T-helper 2 cell treated with Interferon-gamma antibody and Interleukin-4, amounts not matched to agents 100 ng/mL and 5 ng/mL, for 36 hours (primary cell): ENCODE results near the gene KRTAP24-1. TPM values are rescaled to one million over a fixed set of nuclear protein-coding genes. Genes with fewer than 3 reads are reported as not detected.

Experiments
- intact Hi-C: fragments of 100-400 bp; cut with micrococcal nuclease; formaldehyde crosslinking; loops from one replicate; pipeline ENCODE4 v1.15.1; 2023
- total RNA-seq: library from RNA; stranded (reverse); gene quantifications from 2 replicates; pipeline ENCODE4 v1.2.3, GENCODE V29; 2022

KRTAP24-1 gene
- total RNA-seq, 1 donor from 2014 or later = not detected

GRCh38 chr21:30234643-30235042 is 48.1 kb downstream of the KRTAP24-1 start:
- intact Hi-C loops = no loop called here

- intact Hi-C loops = no loop called here
These were observed 48.7 kb downstream of the KRTAP24-1 start for GRCh38 chr21:30234050-30234449.

- intact Hi-C loops = no loop called here
These were observed 49.3 kb downstream of the KRTAP24-1 start for GRCh38 chr21:30233228-30234020.

GRCh38 chr21:30232011-30232410 is 50.7 kb downstream of the KRTAP24-1 start:
- intact Hi-C loops = no loop called here

Other genes starting within 250 kb of the KRTAP24-1 start
- not detected in 2 replicates for gene CLDN17, start 116.1 kb downstream of the KRTAP24-1 start, total RNA-seq
- not detected in 2 replicates for gene CLDN8, start 66.9 kb downstream of the KRTAP24-1 start, total RNA-seq
- gene KRTAP25-1, start 6.6 kb upstream of the KRTAP24-1 start, total RNA-seq = not detected in 2 replicates
- gene KRTAP26-1, start 37.4 kb upstream of the KRTAP24-1 start, total RNA-seq = not detected in 2 replicates
- not detected in 2 replicates for gene KRTAP27-1, start 54.7 kb upstream of the KRTAP24-1 start, total RNA-seq
- gene KRTAP23-1, start 65.7 kb upstream of the KRTAP24-1 start, total RNA-seq = not detected in 2 replicates
- gene KRTAP13-2, start 89.3 kb upstream of the KRTAP24-1 start, total RNA-seq = not detected in 2 replicates
- gene KRTAP13-1, start 113.1 kb upstream of the KRTAP24-1 start, total RNA-seq = not detected in 2 replicates
- not detected in 2 replicates for gene KRTAP13-3, start 143.0 kb upstream of the KRTAP24-1 start, total RNA-seq
- gene KRTAP13-4, start 147.3 kb upstream of the KRTAP24-1 start, total RNA-seq = not detected in 2 replicates
- gene KRTAP15-1, start 157.3 kb upstream of the KRTAP24-1 start, total RNA-seq = not detected in 2 replicates
- not detected in 2 replicates for gene KRTAP19-1, start 197.4 kb upstream of the KRTAP24-1 start, total RNA-seq
- gene KRTAP19-2, start 204.5 kb upstream of the KRTAP24-1 start, total RNA-seq = not detected in 2 replicates
- not detected in 2 replicates for gene KRTAP19-3, start 209.1 kb upstream of the KRTAP24-1 start, total RNA-seq
- not detected in 2 replicates for gene KRTAP19-4, start 214.2 kb upstream of the KRTAP24-1 start, total RNA-seq
- gene KRTAP19-5, start 219.2 kb upstream of the KRTAP24-1 start, total RNA-seq = not detected in 2 replicates